Panc1 (cell line): ENCODE results near the gene SMURF1. TPM values are rescaled to one million over a fixed set of nuclear protein-coding genes. Genes with fewer than 3 reads are reported as not detected.

ENCODE experiments used
- ATAC-seq: fragments of 200-7000 bp; cut with Tn5 transposase; 2 replicates; pipeline ENCODE4 v1.9.1; 2020; ENCODE audit warnings: mild to moderate bottlenecking, moderate library complexity
- BruUV-seq: library from RNA; stranded (reverse); fragments of 400-500 nt; replicated peaks from 2 replicates; lab custom pipeline; 2021; lab: Mats Ljungman, UMichigan
- CTCF ChIA-PET: fragments of 300-600 bp; sonication (Branson Sonifier 250); formaldehyde crosslinking; loops from one replicate; lab custom pipeline; 2022; ENCODE audit warnings: antibody characterized with exemption; lab: Charles Lee
- POLR2A ChIA-PET: fragments of 300-600 bp; sonication (Branson Sonifier 250); formaldehyde crosslinking; loops from one replicate; lab custom pipeline; 2022; ENCODE audit warnings: antibody characterized with exemption; lab: Charles Lee
- DNase-seq: peaks from one replicate; pipeline ENCODE4 v3.0.0-alpha.2; 2010; ENCODE audit warnings: low read depth, low spot score
- H3K27ac ChIP-seq: 2 replicates; pipeline ENCODE4 v1.5.1; 2011; ENCODE audit warnings: mild to moderate bottlenecking, low read length, inconsistent platforms
- H3K27me3 ChIP-seq: fragments of 200-500 bp; sonication (Bioruptor generic); 2 replicates; pipeline ENCODE4 v1.6.0; 2014; ENCODE audit warnings: low read length, inconsistent platforms; ENCODE audit not compliant: control insufficient read depth, insufficient read depth
- H3K36me3 ChIP-seq: fragments of 200-500 bp; sonication (Bioruptor generic); 2 replicates; pipeline ENCODE4 v1.5.1; 2014; ENCODE audit warnings: inconsistent platforms, mild to moderate bottlenecking, low read length, moderate library complexity; ENCODE audit not compliant: control insufficient read depth, insufficient read depth
- H3K4me1 ChIP-seq: 2 replicates; pipeline ENCODE4 v1.5.1; 2011; ENCODE audit warnings: inconsistent platforms, mild to moderate bottlenecking, low read length, moderate library complexity; ENCODE audit not compliant: control insufficient read depth, insufficient read depth
- H3K4me3 ChIP-seq, 2 experiments: 2 replicates each; pipeline ENCODE4 v1.5.1; 2011 to 2012; ENCODE audit warnings: low read depth in 2 of 2, low read length in 2 of 2, mild to moderate bottlenecking in 2 of 2, inconsistent platforms in 1 of 2, moderate library complexity in 1 of 2
- H3K9me3 ChIP-seq: fragments of 200-500 bp; sonication (Bioruptor generic); 2 replicates; pipeline ENCODE4 v1.5.1; 2014; ENCODE audit warnings: low read depth, mild to moderate bottlenecking, inconsistent platforms, low read length, moderate library complexity; ENCODE audit not compliant: control insufficient read depth, insufficient read depth
- CTCF ChIP-seq: fragments of 450-650 bp; IDR thresholded peaks from 2 replicates; pipeline ENCODE4 v1.5.1; 2017; ENCODE audit warnings: mild to moderate bottlenecking
- POLR2AphosphoS5 ChIP-seq: IDR thresholded peaks from 2 replicates; pipeline ENCODE4 v1.6.1; 2012; ENCODE audit warnings: mild to moderate bottlenecking, low read depth, low read length, moderate library complexity
- SIN3A ChIP-seq: IDR thresholded peaks from 2 replicates; pipeline ENCODE4 v1.6.1; 2012; ENCODE audit warnings: low read depth, mild to moderate bottlenecking, low read length, moderate library complexity, borderline replicate concordance; ENCODE audit not compliant: insufficient read depth
- TCF7L2 ChIP-seq: IDR thresholded peaks from 2 replicates; pipeline ENCODE4 v1.6.1; 2011; ENCODE audit warnings: mild to moderate bottlenecking, low read depth, low read length, inconsistent platforms
- in situ Hi-C: cut with HindIII; loops from 2 replicates; pipeline ENCODE4 v1.10.0; 2016; ENCODE audit warnings: low sequenced_read_pairs, low pct_unique_long_range_greater_than_20kb
- intact Hi-C: fragments of 100-400 bp; cut with micrococcal nuclease; formaldehyde crosslinking; loops from one replicate; pipeline ENCODE4 v1.10.0; 2022; ENCODE audit not compliant: unreplicated experiment
- total RNA-seq: library from RNA; stranded (reverse); gene quantifications from one replicate; pipeline ENCODE4 v1.2.1, GENCODE V29; 2021; ENCODE audit not compliant: unreplicated experiment
- TF ChIP-seq, protein P1 (sequence below), 2 experiments: IDR thresholded peaks; 2 replicates each; pipeline ENCODE4 v1.6.1; 2011 to 2012; ENCODE audit warnings: low read depth in 2 of 2, control low read depth in 1 of 2, low read length in 1 of 2, mild to moderate bottlenecking in 1 of 2, moderate library complexity in 1 of 2; ENCODE audit not compliant: insufficient read depth in 1 of 2

The SMURF1 gene
- total RNA-seq, 1 experiment from 2014 or later: 47.0 TPM

DNA sequence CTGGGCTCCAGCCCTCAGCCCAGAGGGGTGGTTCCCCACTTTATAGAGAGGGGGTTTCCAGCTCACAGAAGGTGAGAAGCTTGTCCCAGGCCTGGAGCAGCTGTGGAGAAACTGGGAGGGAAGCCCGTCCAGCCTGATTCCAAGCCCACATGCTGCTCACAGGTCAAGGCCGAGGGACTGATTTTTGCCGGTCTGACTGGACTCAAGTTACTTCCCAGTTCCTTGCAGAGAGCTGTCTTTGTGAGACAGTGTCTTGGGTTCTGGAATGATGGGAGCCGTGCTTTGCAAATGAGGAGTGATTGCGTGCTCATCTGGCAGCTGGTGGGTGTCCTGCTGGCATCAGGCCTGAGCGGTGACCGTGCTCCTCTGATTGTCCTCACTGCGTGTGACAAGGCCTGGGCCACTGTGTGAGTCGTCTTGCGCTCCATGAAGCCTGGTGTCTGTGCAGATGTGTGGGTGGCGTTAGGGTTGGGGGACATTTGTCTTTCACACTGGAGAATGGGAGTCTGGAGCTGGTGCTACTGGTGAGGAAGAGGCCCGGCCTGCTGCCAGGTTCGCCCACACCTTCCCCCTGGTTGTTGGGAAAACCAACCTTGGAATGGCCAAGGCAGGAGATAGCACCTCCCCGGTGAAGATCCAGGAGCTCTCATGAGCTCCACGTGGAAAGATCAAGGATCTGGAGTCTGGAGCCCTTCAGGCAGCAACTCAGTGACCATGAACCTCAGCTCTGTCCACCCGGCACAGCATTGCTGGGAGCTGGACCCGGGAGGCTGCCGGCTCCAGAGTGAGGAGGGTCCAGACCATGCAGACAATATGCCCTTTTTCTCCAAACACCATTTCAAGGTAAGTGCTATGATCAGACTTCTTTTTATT, 129.6 kb downstream of the SMURF1 start:
- Histone ChIP-seq H3K4me3 (no peak overlapping the region), H3K27ac (no peak overlapping the region), H3K9me3 (no peaks in the 10 kb centered on the region), H3K27me3 (no peaks in the 10 kb centered on the region), H3K36me3 (peaks cover 5% of the 10 kb centered on the region), H3K4me1 (no peaks in the 10 kb centered on the region)
- BruUV-seq: no TSS peak
- TF ChIP-seq CTCF (no peak), SIN3A (no peak), TCF7L2 (no peak), POLR2AphosphoS5 (no peak)
- TF ChIP-seq, protein P1, sequence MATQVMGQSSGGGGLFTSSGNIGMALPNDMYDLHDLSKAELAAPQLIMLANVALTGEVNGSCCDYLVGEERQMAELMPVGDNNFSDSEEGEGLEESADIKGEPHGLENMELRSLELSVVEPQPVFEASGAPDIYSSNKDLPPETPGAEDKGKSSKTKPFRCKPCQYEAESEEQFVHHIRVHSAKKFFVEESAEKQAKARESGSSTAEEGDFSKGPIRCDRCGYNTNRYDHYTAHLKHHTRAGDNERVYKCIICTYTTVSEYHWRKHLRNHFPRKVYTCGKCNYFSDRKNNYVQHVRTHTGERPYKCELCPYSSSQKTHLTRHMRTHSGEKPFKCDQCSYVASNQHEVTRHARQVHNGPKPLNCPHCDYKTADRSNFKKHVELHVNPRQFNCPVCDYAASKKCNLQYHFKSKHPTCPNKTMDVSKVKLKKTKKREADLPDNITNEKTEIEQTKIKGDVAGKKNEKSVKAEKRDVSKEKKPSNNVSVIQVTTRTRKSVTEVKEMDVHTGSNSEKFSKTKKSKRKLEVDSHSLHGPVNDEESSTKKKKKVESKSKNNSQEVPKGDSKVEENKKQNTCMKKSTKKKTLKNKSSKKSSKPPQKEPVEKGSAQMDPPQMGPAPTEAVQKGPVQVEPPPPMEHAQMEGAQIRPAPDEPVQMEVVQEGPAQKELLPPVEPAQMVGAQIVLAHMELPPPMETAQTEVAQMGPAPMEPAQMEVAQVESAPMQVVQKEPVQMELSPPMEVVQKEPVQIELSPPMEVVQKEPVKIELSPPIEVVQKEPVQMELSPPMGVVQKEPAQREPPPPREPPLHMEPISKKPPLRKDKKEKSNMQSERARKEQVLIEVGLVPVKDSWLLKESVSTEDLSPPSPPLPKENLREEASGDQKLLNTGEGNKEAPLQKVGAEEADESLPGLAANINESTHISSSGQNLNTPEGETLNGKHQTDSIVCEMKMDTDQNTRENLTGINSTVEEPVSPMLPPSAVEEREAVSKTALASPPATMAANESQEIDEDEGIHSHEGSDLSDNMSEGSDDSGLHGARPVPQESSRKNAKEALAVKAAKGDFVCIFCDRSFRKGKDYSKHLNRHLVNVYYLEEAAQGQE (IDR thresholded peaks at IDR 0.05; ENCODE audit: insufficient read depth in 1 of 2, low read depth in 2 of 2, low read length in 1 of 2): no peak
- CTCF ChIA-PET: no interaction called here
- POLR2A ChIA-PET: no interaction called here
- in situ Hi-C loops: no loop called here
- DNase-seq (no peak), ATAC-seq (peak; percentile 35; the same call in 1 of the 2 replicates)
- intact Hi-C loops: no loop called here

DNA sequence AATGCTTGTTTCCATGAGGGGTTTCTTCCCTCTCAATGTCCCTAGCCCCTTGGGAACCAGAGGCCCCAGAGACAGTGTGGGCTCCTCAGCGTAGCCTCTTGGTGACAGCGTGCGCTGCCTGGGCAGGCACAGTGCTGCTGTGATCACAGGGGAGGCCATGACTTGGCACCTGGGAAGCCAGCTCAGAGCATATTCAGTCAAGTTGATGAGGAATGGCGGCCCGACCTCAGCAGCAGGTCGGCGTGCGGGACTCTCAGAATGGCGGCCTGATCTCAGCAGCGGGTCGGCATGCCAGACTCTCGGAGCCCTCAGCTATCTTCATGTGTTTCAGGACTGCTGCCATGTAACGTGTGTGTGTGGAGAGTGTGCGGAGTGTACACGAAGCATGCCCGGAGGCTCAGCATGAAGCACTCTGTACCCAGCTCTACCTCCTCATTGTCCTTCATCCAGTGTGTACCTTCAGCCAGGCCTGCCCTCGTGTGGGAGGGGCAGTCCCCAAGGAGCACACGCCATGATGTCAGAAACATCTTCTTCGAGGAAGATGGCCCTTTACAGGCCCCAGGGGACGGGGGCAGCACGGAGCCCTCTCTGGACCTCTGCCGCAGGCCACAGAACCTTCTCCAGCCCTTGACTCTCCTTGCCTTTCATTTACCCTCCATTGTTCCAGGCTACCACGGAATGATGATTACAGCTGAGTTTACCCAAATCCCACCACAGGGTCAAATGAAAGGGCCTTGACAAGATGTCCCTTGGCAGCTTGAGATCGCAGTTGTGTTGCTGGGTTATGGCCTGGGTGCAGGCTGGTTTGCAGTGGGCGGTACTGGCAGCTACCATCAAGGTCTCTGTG, 130.4 kb downstream of the SMURF1 start:
- TF ChIP-seq TCF7L2: no peak
- no peak for TF ChIP-seq CTCF
- TF ChIP-seq POLR2AphosphoS5: no peak
- TF ChIP-seq, protein P1 (IDR thresholded peaks at IDR 0.05; ENCODE audit: insufficient read depth in 1 of 2, low read depth in 2 of 2, low read length in 1 of 2): no peak
- ChIA-PET POLR2A (no interaction called here), CTCF (no interaction called here)
- H3K27me3 ChIP-seq: no peaks in the 10 kb centered on the region
- no TSS peak for BruUV-seq
- no peak for DNase-seq
- in situ Hi-C loops (no loop called here), intact Hi-C loops (no loop called here)
- H3K4me3 ChIP-seq: no peak overlapping the region
- 0 out of 2 replicates have a peak, but pooled peaks have one; percentile 7 for ATAC-seq
- H3K27ac ChIP-seq: no peak overlapping the region
- H3K36me3 ChIP-seq: peaks cover 5% of the 10 kb centered on the region
- no peaks in the 10 kb centered on the region for H3K9me3 ChIP-seq
- no peaks in the 10 kb centered on the region for H3K4me1 ChIP-seq
